IMR-90 (cell line): ENCODE measurements around the gene PCAT6.

ENCODE experiments used
- BHLHE40 ChIP-seq: fragments of 150-350 bp; IDR thresholded peaks from 2 replicates; pipeline ENCODE4 v1.6.1; 2016; ENCODE audit warnings: mild to moderate bottlenecking, low read depth, low read length
- CEBPB ChIP-seq: IDR thresholded peaks from 2 replicates; pipeline ENCODE4 v1.6.1; 2012; ENCODE audit warnings: low read depth, low read length, improper control_type of control experiment
- CHD1 ChIP-seq: IDR thresholded peaks from 2 replicates; pipeline ENCODE4 v1.6.1; 2012; ENCODE audit warnings: low read depth, low read length, improper control_type of control experiment
- FOS ChIP-seq: fragments of 150-350 bp; IDR thresholded peaks from 2 replicates; pipeline ENCODE4 v1.6.1; 2016; ENCODE audit warnings: low read depth, low read length
- MAFK ChIP-seq: IDR thresholded peaks from 2 replicates; pipeline ENCODE4 v1.6.1; 2012; ENCODE audit warnings: low read depth, low read length, improper control_type of control experiment
- MAZ ChIP-seq: IDR thresholded peaks from 2 replicates; pipeline ENCODE4 v1.6.1; 2012; ENCODE audit warnings: low read depth, mild to moderate bottlenecking, low read length, improper control_type of control experiment, moderate library complexity, borderline replicate concordance
- MXI1 ChIP-seq: IDR thresholded peaks from 2 replicates; pipeline ENCODE4 v1.6.1; 2012; ENCODE audit warnings: low read depth, mild to moderate bottlenecking, low read length, moderate library complexity, borderline replicate concordance
- NFE2L2 ChIP-seq: fragments of 150-350 bp; IDR thresholded peaks from 2 replicates; pipeline ENCODE4 v1.6.1; 2016; ENCODE audit warnings: low read depth, mild to moderate bottlenecking, low read length
- POLR2A ChIP-seq: IDR thresholded peaks from 2 replicates; pipeline ENCODE4 v1.6.1; 2012; ENCODE audit warnings: mild to moderate bottlenecking, low read depth, low read length
- RAD21 ChIP-seq: IDR thresholded peaks from 2 replicates; pipeline ENCODE4 v1.6.1; 2012; ENCODE audit warnings: low read length, improper control_type of control experiment
- RCOR1 ChIP-seq: IDR thresholded peaks from 2 replicates; pipeline ENCODE4 v1.6.1; 2012; ENCODE audit warnings: mild to moderate bottlenecking, low read length, improper control_type of control experiment; ENCODE audit not compliant: insufficient replicate concordance
- TF ChIP-seq, protein P1 (sequence below): conservative IDR thresholded peaks from 2 replicates; pipeline ENCODE4 v1.5.1; 2012; ENCODE audit warnings: mild to moderate bottlenecking, low read depth, low read length, improper control_type of control experiment
- TF ChIP-seq, protein P2 (sequence below): fragments of 150-350 bp; IDR thresholded peaks from 2 replicates; pipeline ENCODE4 v1.6.1; 2017; ENCODE audit warnings: mild to moderate bottlenecking, antibody characterized with exemption, low read length, low read depth
- TF ChIP-seq, protein P3 (sequence below): fragments of 150-350 bp; IDR thresholded peaks from 2 replicates; pipeline ENCODE4 v1.6.1; 2016; ENCODE audit warnings: low read depth, mild to moderate bottlenecking, low read length, moderate library complexity, borderline replicate concordance

DNA sequence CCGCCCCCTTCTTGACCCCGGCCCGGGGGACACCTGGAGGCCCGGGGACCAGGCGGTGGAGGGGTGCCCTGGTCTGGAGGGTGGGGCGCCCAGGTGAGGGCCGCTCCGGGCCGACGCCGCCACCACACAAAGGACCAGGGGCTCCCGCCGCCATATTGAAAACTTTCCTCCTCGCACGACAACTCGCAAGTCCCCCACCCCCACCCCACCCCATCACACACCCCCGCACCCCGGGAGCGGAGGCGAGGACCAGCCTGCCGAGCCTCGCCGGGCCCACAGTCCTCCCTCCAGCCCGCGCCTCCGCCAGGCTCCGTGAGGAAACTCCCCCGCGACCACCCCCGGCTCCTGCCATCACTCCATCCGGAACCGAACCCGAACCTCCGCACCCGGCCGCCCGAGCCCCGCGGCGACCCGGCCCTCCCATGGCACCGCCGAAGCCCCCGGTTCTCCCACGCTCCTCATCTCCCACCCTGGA is 3.3 kb upstream of the PCAT6 start:
- no peak; the same call in 1 of the 2 replicates for TF ChIP-seq POLR2A
- TF ChIP-seq, protein P1, sequence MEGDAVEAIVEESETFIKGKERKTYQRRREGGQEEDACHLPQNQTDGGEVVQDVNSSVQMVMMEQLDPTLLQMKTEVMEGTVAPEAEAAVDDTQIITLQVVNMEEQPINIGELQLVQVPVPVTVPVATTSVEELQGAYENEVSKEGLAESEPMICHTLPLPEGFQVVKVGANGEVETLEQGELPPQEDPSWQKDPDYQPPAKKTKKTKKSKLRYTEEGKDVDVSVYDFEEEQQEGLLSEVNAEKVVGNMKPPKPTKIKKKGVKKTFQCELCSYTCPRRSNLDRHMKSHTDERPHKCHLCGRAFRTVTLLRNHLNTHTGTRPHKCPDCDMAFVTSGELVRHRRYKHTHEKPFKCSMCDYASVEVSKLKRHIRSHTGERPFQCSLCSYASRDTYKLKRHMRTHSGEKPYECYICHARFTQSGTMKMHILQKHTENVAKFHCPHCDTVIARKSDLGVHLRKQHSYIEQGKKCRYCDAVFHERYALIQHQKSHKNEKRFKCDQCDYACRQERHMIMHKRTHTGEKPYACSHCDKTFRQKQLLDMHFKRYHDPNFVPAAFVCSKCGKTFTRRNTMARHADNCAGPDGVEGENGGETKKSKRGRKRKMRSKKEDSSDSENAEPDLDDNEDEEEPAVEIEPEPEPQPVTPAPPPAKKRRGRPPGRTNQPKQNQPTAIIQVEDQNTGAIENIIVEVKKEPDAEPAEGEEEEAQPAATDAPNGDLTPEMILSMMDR, result no peak
- no peak; the same call in 1 of the 2 replicates for TF ChIP-seq CHD1
- no peak for TF ChIP-seq MAZ
- TF ChIP-seq CEBPB, result no peak
- no peak for TF ChIP-seq NFE2L2
- no peak for TF ChIP-seq RCOR1
- TF ChIP-seq, protein P2, sequence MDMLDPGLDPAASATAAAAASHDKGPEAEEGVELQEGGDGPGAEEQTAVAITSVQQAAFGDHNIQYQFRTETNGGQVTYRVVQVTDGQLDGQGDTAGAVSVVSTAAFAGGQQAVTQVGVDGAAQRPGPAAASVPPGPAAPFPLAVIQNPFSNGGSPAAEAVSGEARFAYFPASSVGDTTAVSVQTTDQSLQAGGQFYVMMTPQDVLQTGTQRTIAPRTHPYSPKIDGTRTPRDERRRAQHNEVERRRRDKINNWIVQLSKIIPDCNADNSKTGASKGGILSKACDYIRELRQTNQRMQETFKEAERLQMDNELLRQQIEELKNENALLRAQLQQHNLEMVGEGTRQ, result no peak
- TF ChIP-seq MAFK, result no peak
- TF ChIP-seq RAD21, result no peak
- TF ChIP-seq, protein P3, sequence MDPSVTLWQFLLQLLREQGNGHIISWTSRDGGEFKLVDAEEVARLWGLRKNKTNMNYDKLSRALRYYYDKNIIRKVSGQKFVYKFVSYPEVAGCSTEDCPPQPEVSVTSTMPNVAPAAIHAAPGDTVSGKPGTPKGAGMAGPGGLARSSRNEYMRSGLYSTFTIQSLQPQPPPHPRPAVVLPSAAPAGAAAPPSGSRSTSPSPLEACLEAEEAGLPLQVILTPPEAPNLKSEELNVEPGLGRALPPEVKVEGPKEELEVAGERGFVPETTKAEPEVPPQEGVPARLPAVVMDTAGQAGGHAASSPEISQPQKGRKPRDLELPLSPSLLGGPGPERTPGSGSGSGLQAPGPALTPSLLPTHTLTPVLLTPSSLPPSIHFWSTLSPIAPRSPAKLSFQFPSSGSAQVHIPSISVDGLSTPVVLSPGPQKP, result no peak
- no peak for TF ChIP-seq FOS
- TF ChIP-seq MXI1, result no peak
- TF ChIP-seq BHLHE40, result no peak
